Panc1 (cell line): ENCODE data around the gene GRIA4. TPM values are rescaled to one million over a fixed set of nuclear protein-coding genes. Genes with fewer than 3 reads are reported as not detected.

Source experiments
- ATAC-seq: fragments of 200-7000 bp; cut with Tn5 transposase; 2 replicates; pipeline ENCODE4 v1.9.1; 2020; ENCODE audit warnings: mild to moderate bottlenecking, moderate library complexity
- BruUV-seq: library from RNA; stranded (reverse); fragments of 400-500 nt; replicated peaks from 2 replicates; lab custom pipeline; 2021; lab: Mats Ljungman, UMichigan
- CTCF ChIA-PET: fragments of 300-600 bp; sonication (Branson Sonifier 250); formaldehyde crosslinking; loops from one replicate; lab custom pipeline; 2022; ENCODE audit warnings: antibody characterized with exemption; lab: Charles Lee
- POLR2A ChIA-PET: fragments of 300-600 bp; sonication (Branson Sonifier 250); formaldehyde crosslinking; loops from one replicate; lab custom pipeline; 2022; ENCODE audit warnings: antibody characterized with exemption; lab: Charles Lee
- DNase-seq: peaks from one replicate; pipeline ENCODE4 v3.0.0-alpha.2; 2010; ENCODE audit warnings: low read depth, low spot score
- H3K27ac ChIP-seq: 2 replicates; pipeline ENCODE4 v1.5.1; 2011; ENCODE audit warnings: mild to moderate bottlenecking, low read length, inconsistent platforms
- H3K27me3 ChIP-seq: fragments of 200-500 bp; sonication (Bioruptor generic); 2 replicates; pipeline ENCODE4 v1.6.0; 2014; ENCODE audit warnings: low read length, inconsistent platforms; ENCODE audit not compliant: control insufficient read depth, insufficient read depth
- H3K36me3 ChIP-seq: fragments of 200-500 bp; sonication (Bioruptor generic); 2 replicates; pipeline ENCODE4 v1.5.1; 2014; ENCODE audit warnings: inconsistent platforms, mild to moderate bottlenecking, low read length, moderate library complexity; ENCODE audit not compliant: control insufficient read depth, insufficient read depth
- H3K4me1 ChIP-seq: 2 replicates; pipeline ENCODE4 v1.5.1; 2011; ENCODE audit warnings: inconsistent platforms, mild to moderate bottlenecking, low read length, moderate library complexity; ENCODE audit not compliant: control insufficient read depth, insufficient read depth
- H3K4me3 ChIP-seq, 2 experiments: 2 replicates each; pipeline ENCODE4 v1.5.1; 2011 to 2012; ENCODE audit warnings: low read depth in 2 of 2, low read length in 2 of 2, mild to moderate bottlenecking in 2 of 2, inconsistent platforms in 1 of 2, moderate library complexity in 1 of 2
- H3K9me3 ChIP-seq: fragments of 200-500 bp; sonication (Bioruptor generic); 2 replicates; pipeline ENCODE4 v1.5.1; 2014; ENCODE audit warnings: low read depth, mild to moderate bottlenecking, inconsistent platforms, low read length, moderate library complexity; ENCODE audit not compliant: control insufficient read depth, insufficient read depth
- POLR2AphosphoS5 ChIP-seq: IDR thresholded peaks from 2 replicates; pipeline ENCODE4 v1.6.1; 2012; ENCODE audit warnings: mild to moderate bottlenecking, low read depth, low read length, moderate library complexity
- REST ChIP-seq, 2 experiments: IDR thresholded peaks; 2 replicates each; pipeline ENCODE4 v1.6.1; 2011 to 2012; ENCODE audit warnings: low read depth in 2 of 2, control low read depth in 1 of 2, low read length in 1 of 2, mild to moderate bottlenecking in 1 of 2, moderate library complexity in 1 of 2; ENCODE audit not compliant: insufficient read depth in 1 of 2
- SIN3A ChIP-seq: IDR thresholded peaks from 2 replicates; pipeline ENCODE4 v1.6.1; 2012; ENCODE audit warnings: low read depth, mild to moderate bottlenecking, low read length, moderate library complexity, borderline replicate concordance; ENCODE audit not compliant: insufficient read depth
- TCF7L2 ChIP-seq: IDR thresholded peaks from 2 replicates; pipeline ENCODE4 v1.6.1; 2011; ENCODE audit warnings: mild to moderate bottlenecking, low read depth, low read length, inconsistent platforms
- in situ Hi-C: cut with HindIII; loops from 2 replicates; pipeline ENCODE4 v1.10.0; 2016; ENCODE audit warnings: low sequenced_read_pairs, low pct_unique_long_range_greater_than_20kb
- intact Hi-C: fragments of 100-400 bp; cut with micrococcal nuclease; formaldehyde crosslinking; loops from one replicate; pipeline ENCODE4 v1.10.0; 2022; ENCODE audit not compliant: unreplicated experiment
- total RNA-seq: library from RNA; stranded (reverse); gene quantifications from one replicate; pipeline ENCODE4 v1.2.1, GENCODE V29; 2021; ENCODE audit not compliant: unreplicated experiment
- TF ChIP-seq, protein P1 (sequence below): fragments of 450-650 bp; IDR thresholded peaks from 2 replicates; pipeline ENCODE4 v1.5.1; 2017; ENCODE audit warnings: mild to moderate bottlenecking

The GRIA4 gene
- total RNA-seq, 1 experiment from 2014 or later, result not detected

- H3K36me3 ChIP-seq, result no peaks in the 10 kb centered on the region
- ChIA-PET CTCF (no interaction called here), POLR2A (no interaction called here)
- DNase-seq, result no peak
- no peak for ATAC-seq
- in situ Hi-C loops, result no loop called here
- H3K4me3 ChIP-seq, result no peak overlapping the region
- H3K4me1 ChIP-seq, result no peaks in the 10 kb centered on the region
- intact Hi-C loops, result no loop called here
- H3K27ac ChIP-seq, result no peak overlapping the region
- TF ChIP-seq SIN3A (no peak), POLR2AphosphoS5 (no peak), REST (IDR thresholded peaks at IDR 0.05; ENCODE audit: insufficient read depth in 1 of 2, low read depth in 2 of 2, low read length in 1 of 2) (no peak), TCF7L2 (no peak)
- TF ChIP-seq, protein P1, sequence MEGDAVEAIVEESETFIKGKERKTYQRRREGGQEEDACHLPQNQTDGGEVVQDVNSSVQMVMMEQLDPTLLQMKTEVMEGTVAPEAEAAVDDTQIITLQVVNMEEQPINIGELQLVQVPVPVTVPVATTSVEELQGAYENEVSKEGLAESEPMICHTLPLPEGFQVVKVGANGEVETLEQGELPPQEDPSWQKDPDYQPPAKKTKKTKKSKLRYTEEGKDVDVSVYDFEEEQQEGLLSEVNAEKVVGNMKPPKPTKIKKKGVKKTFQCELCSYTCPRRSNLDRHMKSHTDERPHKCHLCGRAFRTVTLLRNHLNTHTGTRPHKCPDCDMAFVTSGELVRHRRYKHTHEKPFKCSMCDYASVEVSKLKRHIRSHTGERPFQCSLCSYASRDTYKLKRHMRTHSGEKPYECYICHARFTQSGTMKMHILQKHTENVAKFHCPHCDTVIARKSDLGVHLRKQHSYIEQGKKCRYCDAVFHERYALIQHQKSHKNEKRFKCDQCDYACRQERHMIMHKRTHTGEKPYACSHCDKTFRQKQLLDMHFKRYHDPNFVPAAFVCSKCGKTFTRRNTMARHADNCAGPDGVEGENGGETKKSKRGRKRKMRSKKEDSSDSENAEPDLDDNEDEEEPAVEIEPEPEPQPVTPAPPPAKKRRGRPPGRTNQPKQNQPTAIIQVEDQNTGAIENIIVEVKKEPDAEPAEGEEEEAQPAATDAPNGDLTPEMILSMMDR, result no peak
- no peaks in the 10 kb centered on the region for H3K27me3 ChIP-seq
- no peaks in the 10 kb centered on the region for H3K9me3 ChIP-seq
- BruUV-seq, result no TSS peak
Observed at GRCh38 chr11:105942921-105943320, 333.0 kb downstream of the GRIA4 start.

DNA sequence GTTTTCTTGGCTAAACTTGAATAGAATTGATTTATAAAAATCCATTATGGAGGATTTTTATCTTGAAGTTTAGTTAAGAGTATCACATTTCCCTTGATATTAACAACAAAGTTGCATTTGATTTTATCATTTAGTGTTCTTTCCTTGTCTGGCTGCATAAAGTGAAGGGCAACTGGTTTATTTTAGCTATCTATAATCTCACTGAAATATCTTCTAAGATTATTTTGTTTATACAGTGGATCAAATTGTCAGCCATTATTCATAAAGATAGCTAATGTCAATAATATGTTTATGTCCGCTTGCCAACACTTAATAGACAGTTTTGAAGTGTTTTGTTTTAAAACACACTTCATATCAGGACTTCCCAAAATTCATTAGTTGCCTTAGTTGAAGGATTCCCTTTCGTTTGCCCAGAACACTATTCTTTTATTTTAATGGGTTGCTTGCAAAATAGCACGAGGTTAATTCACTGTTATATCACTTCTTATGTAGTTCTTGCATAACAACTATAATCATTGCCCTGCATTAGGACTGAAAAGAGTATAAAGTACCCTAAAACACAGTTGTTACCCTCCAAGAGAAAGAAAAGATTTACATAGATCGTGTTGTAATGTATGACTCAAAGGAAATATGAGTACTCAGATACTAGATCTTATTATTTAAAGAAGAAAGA, 339.2 kb downstream of the GRIA4 start:
- POLR2A ChIA-PET, result no interaction called here

More for the DNA sequence above, 339.2 kb downstream of the GRIA4 start:
- CTCF ChIA-PET, result no interaction called here
- Histone ChIP-seq H3K36me3 (no peaks in the 10 kb centered on the region), H3K9me3 (no peaks in the 10 kb centered on the region), H3K4me3 (no peak overlapping the region), H3K27ac (no peak overlapping the region), H3K4me1 (no peaks in the 10 kb centered on the region), H3K27me3 (no peaks in the 10 kb centered on the region; the same call in 1 of the 2 replicates)
- intact Hi-C loops (no loop called here), in situ Hi-C loops (no loop called here)
- ATAC-seq, result no peak
- BruUV-seq, result no TSS peak
- TF ChIP-seq TCF7L2, result no peak
- TF ChIP-seq, protein P1, result no peak
- no peak for TF ChIP-seq REST (IDR thresholded peaks at IDR 0.05; ENCODE audit: insufficient read depth in 1 of 2, low read depth in 2 of 2, low read length in 1 of 2)
- no peak for TF ChIP-seq POLR2AphosphoS5
- TF ChIP-seq SIN3A, result no peak
- DNase-seq, result no peak
